ENCODE results near the gene ARL5A. TPM values are rescaled to one million over a fixed set of nuclear protein-coding genes. Genes with fewer than 3 reads are reported as not detected.

ARL5A gene
- total and polyA plus RNA-seq, 9 of the 15 experiments (the other 6 are each of a cell fraction or from before 2014, with no cell fraction given): 16.3 to 117 (median 88.4) TPM

DNA sequence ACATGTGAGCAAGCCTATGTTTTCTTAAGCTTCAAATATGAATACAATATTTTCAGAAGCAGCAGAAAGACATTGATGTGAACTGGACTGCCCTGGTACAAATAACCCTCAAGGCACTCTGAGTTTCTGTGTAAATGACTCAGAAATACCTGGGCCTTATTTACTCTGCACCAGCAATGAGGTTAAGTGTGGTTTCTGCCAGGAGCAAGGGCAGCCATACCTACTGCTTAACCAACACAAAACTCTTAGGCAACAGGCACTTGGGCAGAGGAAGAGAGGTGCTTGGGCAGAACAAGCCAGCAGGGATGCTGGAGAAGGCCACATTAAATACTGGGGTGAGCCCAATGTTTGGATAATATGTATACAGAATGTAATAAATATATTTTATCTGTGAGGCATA, 29.4 kb upstream of the ARL5A start (continued):
- no peak for TF ChIP-seq WHSC1 (IDR thresholded peaks at IDR 0.05; ENCODE audit: low read length)

GRCh38 chr2:151855111-151855510, 26.9 kb upstream of the ARL5A start:
- H3K36me3 ChIP-seq (ENCODE audit: control insufficient read depth, insufficient read depth, low read length): no peaks in the 10 kb centered on the region
- H3K9me3 ChIP-seq (replicated peaks; ENCODE audit: control insufficient read depth, insufficient read depth, low read depth, low read length): no peaks in the 10 kb centered on the region
- no peak overlapping the region for H2AFZ ChIP-seq (ENCODE audit: low read depth, low read length)
- ChIA-PET CTCF (ENCODE audit: low intra/inter-chr PET ratio) (no interaction called here), POLR2A (no interaction called here)
- BruUV-seq (replicated peaks): no TSS peak
- no peak overlapping the region for H3K27ac ChIP-seq (ENCODE audit: extremely low read depth, low read depth, low read length)
- H3K4me3 ChIP-seq: no peak overlapping the region
- no peak overlapping the region for H3K9ac ChIP-seq (ENCODE audit: insufficient read depth in 1 of 2, low read depth in 2 of 2, low read length in 2 of 2)
- H3K79me2 ChIP-seq (ENCODE audit: control insufficient read depth, insufficient read depth, low read length): no peaks in the 10 kb centered on the region
- H3K4me1 ChIP-seq (replicated peaks in 1 of 2; ENCODE audit: control insufficient read depth in 2 of 2, insufficient read depth in 2 of 2, low read length in 2 of 2): peaks cover 0 to 14% of the 10 kb centered on the region in 2 experiments; a peak in 3 of 5 replicates
- DNase-seq (ENCODE audit: extremely low read depth in 1 of 4, low spot score in 3 of 4): no peak
- 10% methylated on average over 3 of the region's 3 CpGs for WGBS (ENCODE audit: insufficient coverage, low coverage, missing lambda C conversion rate)
- TF ChIP-seq ZNF589 (CRISPR knock-in tag; IDR thresholded peaks at IDR 0.05; ENCODE audit: low read depth): no peak
- no peak for TF ChIP-seq ZBTB43 (CRISPR knock-in tag; IDR thresholded peaks at IDR 0.05)
- no peak for TF ChIP-seq PML (IDR thresholded peaks at IDR 0.05; ENCODE audit: low read length)
- TF ChIP-seq, protein P1, sequence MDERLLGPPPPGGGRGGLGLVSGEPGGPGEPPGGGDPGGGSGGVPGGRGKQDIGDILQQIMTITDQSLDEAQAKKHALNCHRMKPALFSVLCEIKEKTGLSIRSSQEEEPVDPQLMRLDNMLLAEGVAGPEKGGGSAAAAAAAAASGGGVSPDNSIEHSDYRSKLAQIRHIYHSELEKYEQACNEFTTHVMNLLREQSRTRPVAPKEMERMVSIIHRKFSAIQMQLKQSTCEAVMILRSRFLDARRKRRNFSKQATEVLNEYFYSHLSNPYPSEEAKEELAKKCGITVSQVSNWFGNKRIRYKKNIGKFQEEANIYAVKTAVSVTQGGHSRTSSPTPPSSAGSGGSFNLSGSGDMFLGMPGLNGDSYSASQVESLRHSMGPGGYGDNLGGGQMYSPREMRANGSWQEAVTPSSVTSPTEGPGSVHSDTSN (CRISPR knock-in tag; IDR thresholded peaks at IDR 0.05; ENCODE audit: low read depth): no peak
- TF ChIP-seq, protein P1 (tag; conservative IDR thresholded peaks at IDR 0.05; ENCODE audit: low read depth): peak; percentile 39; the same call in 1 of the 2 replicates
- TF ChIP-seq RBM34 (IDR thresholded peaks at IDR 0.05; ENCODE audit: borderline replicate concordance, insufficient read depth, low read length): no peak
- no peaks in the 10 kb centered on the region for H4K20me1 ChIP-seq (replicated peaks; ENCODE audit: control insufficient read depth, insufficient read depth, low read length)
- no peaks in the 10 kb centered on the region for H3K9me1 ChIP-seq (ENCODE audit: control insufficient read depth, insufficient read depth, low read length)
- no peak overlapping the region for H3K4me2 ChIP-seq (ENCODE audit: insufficient read depth, low read length)
- intact Hi-C loops (cut with micrococcal nuclease): no loop called here
- no peak for FAIRE-seq
- peaks cover 0 to 4% of the 10 kb centered on the region in 2 experiments; a peak in 1 of 5 replicates for H3K27me3 ChIP-seq (ENCODE audit: control insufficient read depth in 2 of 2, insufficient read depth in 2 of 2, low read length in 2 of 2)
- no peak for ATAC-seq
- in situ Hi-C loops (cut with MboI): no loop called here

Measured in K562 (cell line).